IMR-90 (cell line): Measurements from ENCODE around the gene REV3L. TPM values are rescaled to one million over a fixed set of nuclear protein-coding genes. Genes with fewer than 3 reads are reported as not detected.

ENCODE experiments used
- ATAC-seq: fragments of 200-7000 bp; cut with Tn5 transposase; 2 replicates; pipeline ENCODE4 v1.9.1; 2020; ENCODE audit warnings: low read depth, mild to moderate bottlenecking, moderate library complexity
- BruUV-seq: library from RNA; stranded (reverse); fragments of 400-500 nt; replicated peaks from 2 replicates; lab custom pipeline; 2021; lab: Mats Ljungman, UMichigan
- CTCF ChIA-PET: fragments of 300-600 bp; formaldehyde crosslinking; extraction: SDS; loops from one replicate; lab custom pipeline; 2021; ENCODE audit warnings: antibody characterized with exemption; lab: Yijun Ruan, JAX
- POLR2A ChIA-PET: fragments of 300-600 bp; sonication (Branson Sonifier 250); formaldehyde crosslinking; loops from one replicate; lab custom pipeline; 2022; ENCODE audit warnings: antibody characterized with exemption; ENCODE audit not compliant: unreplicated experiment; lab: Charles Lee
- DNase-seq: peaks from one replicate; pipeline ENCODE4 v3.0.0; 2013
- H2AFZ ChIP-seq: replicated peaks from 2 replicates; pipeline ENCODE3; 2013; ENCODE audit warnings: low read length, mild to moderate bottlenecking; ENCODE audit not compliant: poor library complexity
- H2AK5ac ChIP-seq: 2 replicates; pipeline ENCODE4 v1.6.1; 2013; ENCODE audit warnings: low read depth, low read length, inconsistent platforms
- H2AK9ac ChIP-seq: replicated peaks from 2 replicates; pipeline ENCODE3; 2013; ENCODE audit warnings: mild to moderate bottlenecking, low read depth, low read length, moderate library complexity; ENCODE audit not compliant: poor library complexity
- H2BK120ac ChIP-seq: 2 replicates; pipeline ENCODE4 v1.6.1; 2013; ENCODE audit warnings: low read depth, low read length, inconsistent platforms
- H2BK15ac ChIP-seq: 3 replicates; pipeline ENCODE4 v1.6.1; 2013; ENCODE audit warnings: low read depth, low read length, inconsistent platforms
- H2BK20ac ChIP-seq: 2 replicates; pipeline ENCODE4 v1.6.1; 2013; ENCODE audit warnings: low read depth, mild to moderate bottlenecking, inconsistent platforms, low read length, moderate library complexity
- H2BK5ac ChIP-seq: 2 replicates; pipeline ENCODE4 v1.6.1; 2013; ENCODE audit warnings: mild to moderate bottlenecking, low read depth, low read length, inconsistent platforms; ENCODE audit not compliant: poor library complexity, severe bottlenecking
- H3K14ac ChIP-seq: replicated peaks from 2 replicates; pipeline ENCODE4 v1.6.1; 2013; ENCODE audit warnings: low read depth, low read length, inconsistent platforms
- H3K18ac ChIP-seq: 2 replicates; pipeline ENCODE4 v1.6.1; 2013; ENCODE audit warnings: low read depth, low read length, control low read depth
- H3K23ac ChIP-seq: 2 replicates; pipeline ENCODE4 v1.6.1; 2013; ENCODE audit warnings: low read depth, low read length, inconsistent platforms
- H3K27ac ChIP-seq: 2 replicates; pipeline ENCODE4 v1.5.1; 2013; ENCODE audit warnings: mild to moderate bottlenecking, control low read depth, low read length; ENCODE audit not compliant: insufficient read depth
- H3K27me3 ChIP-seq: 2 replicates; pipeline ENCODE4 v1.6.1; 2013; ENCODE audit warnings: low read length; ENCODE audit not compliant: control insufficient read depth, insufficient read depth
- H3K36me3 ChIP-seq: 2 replicates; pipeline ENCODE4 v1.6.1; 2013; ENCODE audit warnings: low read length, mixed read lengths; ENCODE audit not compliant: control insufficient read depth, insufficient read depth
- H3K4ac ChIP-seq: 2 replicates; pipeline ENCODE4 v1.6.1; 2013; ENCODE audit warnings: low read depth, low read length, inconsistent platforms
- H3K4me1 ChIP-seq: 2 replicates; pipeline ENCODE4 v1.6.1; 2013; ENCODE audit warnings: low read length, mixed read lengths; ENCODE audit not compliant: control insufficient read depth, insufficient read depth
- H3K4me2 ChIP-seq: 2 replicates; pipeline ENCODE4 v1.6.1; 2013; ENCODE audit warnings: low read depth, mild to moderate bottlenecking, control low read depth, low read length, moderate library complexity
- H3K4me3 ChIP-seq: 2 replicates; pipeline ENCODE4 v1.5.1; 2013; ENCODE audit warnings: low read depth, mild to moderate bottlenecking, control low read depth, low read length, moderate library complexity; ENCODE audit not compliant: insufficient read depth
- H3K56ac ChIP-seq: 2 replicates; pipeline ENCODE4 v1.6.1; 2013; ENCODE audit warnings: low read length, inconsistent platforms; ENCODE audit not compliant: insufficient read depth; ENCODE audit errors: extremely low read depth
- H3K79me1 ChIP-seq, 2 experiments: 2 replicates each; pipeline ENCODE4 v1.6.1; 2013; ENCODE audit warnings: low read length in 2 of 2, inconsistent platforms in 1 of 2, low read depth in 1 of 2
- H3K9ac ChIP-seq: 2 replicates; pipeline ENCODE4 v1.6.1; 2013; ENCODE audit warnings: low read depth, low read length, control low read depth
- H3K9me1 ChIP-seq: 2 replicates; pipeline ENCODE4 v1.6.1; 2013; ENCODE audit warnings: low read length, inconsistent platforms; ENCODE audit not compliant: insufficient read depth
- H3K9me3 ChIP-seq: 2 replicates; pipeline ENCODE4 v1.6.1; 2013; ENCODE audit warnings: low read length; ENCODE audit not compliant: control insufficient read depth, insufficient read depth
- H4K20me1 ChIP-seq: 2 replicates; pipeline ENCODE4 v1.6.1; 2013; ENCODE audit warnings: low read length, inconsistent platforms; ENCODE audit not compliant: insufficient read depth
- H4K5ac ChIP-seq: 2 replicates; pipeline ENCODE4 v1.6.1; 2013; ENCODE audit warnings: mild to moderate bottlenecking, low read depth, low read length, control low read depth
- H4K8ac ChIP-seq, 2 experiments: 2 replicates each; pipeline ENCODE4 v1.6.1; 2013; ENCODE audit warnings: low read depth in 2 of 2, low read length in 2 of 2, control low read depth in 1 of 2, inconsistent platforms in 1 of 2
- H4K91ac ChIP-seq: 2 replicates; pipeline ENCODE4 v1.6.1; 2013; ENCODE audit warnings: low read depth, low read length, inconsistent platforms; ENCODE audit not compliant: insufficient read depth
- CEBPB ChIP-seq: IDR thresholded peaks from 2 replicates; pipeline ENCODE4 v1.6.1; 2012; ENCODE audit warnings: low read depth, low read length, improper control_type of control experiment
- MAZ ChIP-seq: IDR thresholded peaks from 2 replicates; pipeline ENCODE4 v1.6.1; 2012; ENCODE audit warnings: low read depth, mild to moderate bottlenecking, low read length, improper control_type of control experiment, moderate library complexity, borderline replicate concordance
- POLR2A ChIP-seq: IDR thresholded peaks from 2 replicates; pipeline ENCODE4 v1.6.1; 2012; ENCODE audit warnings: mild to moderate bottlenecking, low read depth, low read length
- WGBS, 2 experiments: methylation state at CpG; one replicate each; pipeline versions ENCODE4 v1.1.5 to v1.1.7; 2013; ENCODE audit warnings: missing lambda C conversion rate in 2 of 2; ENCODE audit not compliant: insufficient read length in 1 of 2; ENCODE audit errors: extremely low coverage in 2 of 2; 5-methylcytosine and 5-hydroxymethylcytosine counted together
- dilution Hi-C: fragments of 300-500 bp; cut with HindIII; formaldehyde crosslinking; loops from one replicate; pipeline ENCODE4 v1.14.3; 2018; ENCODE audit warnings: low sequenced_read_pairs; ENCODE audit not compliant: unreplicated experiment
- in situ Hi-C: fragments of 300-500 bp; cut with MboI; formaldehyde crosslinking; loops from 3 replicates; pipeline ENCODE4 v1.14.3; 2019; ENCODE audit warnings: low sequenced_read_pairs, inconsistent platforms, mixed read lengths
- intact Hi-C: fragments of 100-400 bp; cut with micrococcal nuclease; formaldehyde crosslinking; loops from 2 replicates; pipeline ENCODE4 v1.10.0; 2022
- polyA plus RNA-seq, 3 experiments: library from polyadenylated mRNA; depleted of rRNA; stranded (reverse); fragments of >200 nt; gene quantifications; 2 replicates each; pipeline ENCODE4 v1.2.3, GENCODE V29; 2012; ENCODE audit warnings: low replicate concordance in 1 of 3
- total RNA-seq: library from RNA; depleted of rRNA; stranded (reverse); fragments of >200 nt; gene quantifications from 2 replicates; pipeline ENCODE4 v1.2.3, GENCODE V29; 2012

The REV3L gene
- total and polyA plus RNA-seq, 2 of the 4 experiments (the other 2 are of a cell fraction), result 7.4 to 15.4 TPM

DNA sequence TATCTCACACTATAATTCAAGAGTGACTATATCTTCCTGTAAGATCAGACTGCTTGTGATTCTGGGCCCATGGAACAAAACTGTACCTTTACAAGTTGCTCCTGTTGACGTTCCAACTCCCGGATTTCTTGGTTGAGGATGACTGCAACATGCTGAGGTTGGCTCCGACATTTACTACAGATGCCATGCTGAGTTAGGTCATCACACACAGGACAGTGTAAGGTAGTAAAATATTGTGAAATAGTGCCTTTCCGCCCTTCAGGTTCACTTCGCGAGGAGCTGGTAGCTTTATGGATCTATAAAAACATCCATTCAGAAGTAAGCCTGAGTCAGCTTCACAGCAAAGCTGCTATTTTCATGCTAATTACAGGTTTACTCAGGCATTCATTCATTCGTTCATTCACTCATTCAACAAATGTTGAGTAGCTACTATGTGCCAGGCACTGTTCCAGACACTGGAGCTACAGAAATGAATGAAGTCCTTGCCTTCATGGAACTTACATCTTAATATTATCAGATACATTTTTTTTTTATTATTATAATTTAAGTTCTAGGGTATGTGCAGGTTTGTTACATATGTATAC, 175.7 kb downstream of the REV3L start:
- H3K4ac ChIP-seq, result no peak overlapping the region
- H2AK5ac ChIP-seq, result no peak overlapping the region
- no peaks in the 10 kb centered on the region for H3K27me3 ChIP-seq
- dilution Hi-C loops, result no loop called here
- no peak overlapping the region for H2BK15ac ChIP-seq
- no TSS peak for BruUV-seq
- no peaks in the 10 kb centered on the region; the same call in 1 of the 2 replicates for H4K20me1 ChIP-seq
- no peak overlapping the region for H3K14ac ChIP-seq
- H4K91ac ChIP-seq, result no peak overlapping the region
- no peak overlapping the region for H3K23ac ChIP-seq
- H3K4me1 ChIP-seq, result no peaks in the 10 kb centered on the region
- intact Hi-C loops, result no loop called here
- no peak overlapping the region for H2BK20ac ChIP-seq
- in situ Hi-C loops, result no loop called here
- TF ChIP-seq POLR2A (no peak), MAZ (no peak), CEBPB (peak; percentile 60)
- H3K4me2 ChIP-seq, result no peak overlapping the region
- H3K9me3 ChIP-seq, result no peaks in the 10 kb centered on the region
- H4K5ac ChIP-seq, result no peak overlapping the region
- no peak overlapping the region for H3K18ac ChIP-seq
- no peak overlapping the region for H3K4me3 ChIP-seq
- WGBS, 2 experiments, result 92% methylated on average over 2 of the region's 7 CpGs; no CpG with 5 or more reads in 1 of the 2 experiments
- DNase-seq, result no peak
- POLR2A ChIA-PET, result no interaction called here
- no peak overlapping the region for H3K9ac ChIP-seq
- ATAC-seq, result no peak
- H3K9me1 ChIP-seq, result peaks cover 3% of the 10 kb centered on the region; the same call in 1 of the 2 replicates
- H2AFZ ChIP-seq, result no peak overlapping the region
- H2BK120ac ChIP-seq, result no peak overlapping the region
- H4K8ac ChIP-seq, result no peak overlapping the region
- no peak overlapping the region for H3K27ac ChIP-seq
- peaks cover 39% of the 10 kb centered on the region for H3K36me3 ChIP-seq
- H2BK5ac ChIP-seq, result no peak overlapping the region
- peaks cover 0 to 7% of the 10 kb centered on the region in 2 experiments; a peak in 2 of 4 replicates for H3K79me1 ChIP-seq
- H3K56ac ChIP-seq, result no peak overlapping the region
- no peak overlapping the region for H2AK9ac ChIP-seq
- CTCF ChIA-PET, result no interaction called here
